ENCODE data around the gene GPRIN3.
A peak's percentile ranks its signal among the peaks of the same experiment; 100 is the strongest.

Gene GPRIN3

DNA sequence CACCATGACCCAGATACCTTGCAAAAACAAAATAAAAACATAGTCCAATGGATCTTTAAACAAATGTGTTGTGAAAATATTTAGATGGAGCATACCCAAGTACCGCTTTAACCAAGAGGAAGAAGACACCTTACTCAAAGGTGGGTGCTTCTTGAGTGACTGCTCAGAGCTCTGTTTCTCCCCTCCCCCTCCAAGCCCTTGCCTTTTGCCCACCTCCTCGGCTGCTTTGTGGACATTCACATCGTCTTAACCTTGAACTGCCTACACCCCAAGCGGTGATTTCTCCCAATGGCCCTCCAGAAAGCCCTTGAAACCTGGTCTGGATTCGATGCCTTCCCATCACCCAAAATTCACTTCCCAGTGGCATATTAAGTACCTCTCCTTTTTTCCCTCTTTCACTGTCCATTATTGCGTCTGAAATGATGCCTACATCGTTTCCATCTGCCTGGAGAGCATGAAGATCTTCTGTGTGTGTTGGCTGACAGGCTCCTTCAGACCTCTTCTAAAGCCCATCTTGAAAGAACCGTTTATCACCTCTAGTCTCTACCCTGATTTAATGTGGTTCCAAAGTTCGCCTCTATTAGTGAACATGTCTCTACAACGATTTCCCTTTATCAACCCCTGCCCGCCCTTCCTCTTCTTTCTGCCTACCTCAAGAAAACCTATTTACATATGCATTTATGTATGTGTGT, 968 bp downstream of the GPRIN3 start (continued):
- TF ChIP-seq ZNF362 (tag by site-specific recombination; IDR thresholded peaks at IDR 0.05) (no peak), ZNF391 (tag by site-specific recombination; IDR thresholded peaks at IDR 0.05; ENCODE audit: borderline replicate concordance, low read depth) (no peak), SP3 (tag by site-specific recombination; IDR thresholded peaks at IDR 0.05) (no peak), KLF7 (tag by site-specific recombination; IDR thresholded peaks at IDR 0.05; ENCODE audit: borderline replicate concordance) (no peak), ZNF596 (tag by site-specific recombination; IDR thresholded peaks at IDR 0.05) (no peak), AEBP2 (tag by site-specific recombination; IDR thresholded peaks at IDR 0.05; ENCODE audit: borderline replicate concordance) (no peak), ZNF549 (tag by site-specific recombination; IDR thresholded peaks at IDR 0.05) (no peak), ZNF600 (tag by site-specific recombination; IDR thresholded peaks at IDR 0.05) (peak; percentile 28; the same call in 1 of the 2 replicates), ZNF311 (tag by site-specific recombination; IDR thresholded peaks at IDR 0.05; ENCODE audit: borderline replicate concordance) (no peak), ZNF664 (tag by site-specific recombination; IDR thresholded peaks at IDR 0.05) (no peak), ZNF776 (tag by site-specific recombination; IDR thresholded peaks at IDR 0.05; ENCODE audit: borderline replicate concordance) (no peak), SALL2 (tag by site-specific recombination; IDR thresholded peaks at IDR 0.05; ENCODE audit: borderline replicate concordance) (no peak), PATZ1 (tag by site-specific recombination; IDR thresholded peaks at IDR 0.05) (no peak), ZNF585B (tag by site-specific recombination; IDR thresholded peaks at IDR 0.05) (no peak), FEZF1 (tag by site-specific recombination; IDR thresholded peaks at IDR 0.05) (no peak), ZBTB48 (tag by site-specific recombination; IDR thresholded peaks at IDR 0.05) (no peak), ZBTB7A (tag by site-specific recombination; IDR thresholded peaks at IDR 0.05; ENCODE audit: low read depth) (no peak)
- TF ChIP-seq, protein P1, sequence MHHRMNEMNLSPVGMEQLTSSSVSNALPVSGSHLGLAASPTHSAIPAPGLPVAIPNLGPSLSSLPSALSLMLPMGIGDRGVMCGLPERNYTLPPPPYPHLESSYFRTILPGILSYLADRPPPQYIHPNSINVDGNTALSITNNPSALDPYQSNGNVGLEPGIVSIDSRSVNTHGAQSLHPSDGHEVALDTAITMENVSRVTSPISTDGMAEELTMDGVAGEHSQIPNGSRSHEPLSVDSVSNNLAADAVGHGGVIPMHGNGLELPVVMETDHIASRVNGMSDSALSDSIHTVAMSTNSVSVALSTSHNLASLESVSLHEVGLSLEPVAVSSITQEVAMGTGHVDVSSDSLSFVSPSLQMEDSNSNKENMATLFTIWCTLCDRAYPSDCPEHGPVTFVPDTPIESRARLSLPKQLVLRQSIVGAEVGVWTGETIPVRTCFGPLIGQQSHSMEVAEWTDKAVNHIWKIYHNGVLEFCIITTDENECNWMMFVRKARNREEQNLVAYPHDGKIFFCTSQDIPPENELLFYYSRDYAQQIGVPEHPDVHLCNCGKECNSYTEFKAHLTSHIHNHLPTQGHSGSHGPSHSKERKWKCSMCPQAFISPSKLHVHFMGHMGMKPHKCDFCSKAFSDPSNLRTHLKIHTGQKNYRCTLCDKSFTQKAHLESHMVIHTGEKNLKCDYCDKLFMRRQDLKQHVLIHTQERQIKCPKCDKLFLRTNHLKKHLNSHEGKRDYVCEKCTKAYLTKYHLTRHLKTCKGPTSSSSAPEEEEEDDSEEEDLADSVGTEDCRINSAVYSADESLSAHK (tag by site-specific recombination; IDR thresholded peaks at IDR 0.05): no peak
- TF ChIP-seq, protein P2, sequence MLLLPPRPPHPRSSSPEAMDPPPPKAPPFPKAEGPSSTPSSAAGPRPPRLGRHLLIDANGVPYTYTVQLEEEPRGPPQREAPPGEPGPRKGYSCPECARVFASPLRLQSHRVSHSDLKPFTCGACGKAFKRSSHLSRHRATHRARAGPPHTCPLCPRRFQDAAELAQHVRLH (tag by site-specific recombination; IDR thresholded peaks at IDR 0.05): no peak

Measured in HEK293 (cell line).